ENCODE measurements around the gene GAL. TPM values are rescaled to one million over a fixed set of nuclear protein-coding genes. Genes with fewer than 3 reads are reported as not detected.

The GAL gene
- total and polyA plus RNA-seq, 2 of the 13 experiments (the other 11 are each of a cell fraction or from before 2014, with no cell fraction given) = not detected

DNA sequence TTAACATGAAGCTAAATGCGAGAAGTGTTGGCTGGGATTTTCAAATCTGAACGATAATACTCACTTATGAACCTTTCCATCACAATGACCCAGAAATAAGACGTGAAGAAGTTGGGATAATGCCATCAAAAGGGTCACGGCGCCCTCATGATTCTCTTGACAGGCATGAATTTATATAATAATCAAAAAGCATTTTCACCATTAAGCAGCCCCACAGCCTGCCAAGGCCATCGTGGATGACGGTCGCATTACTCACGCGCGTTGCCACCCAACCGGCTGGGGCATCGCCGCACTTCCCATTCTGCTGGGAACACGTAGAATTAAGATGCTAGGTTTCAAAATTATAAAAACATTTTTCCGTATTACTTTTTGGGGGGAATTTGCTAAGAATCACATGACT, 18.9 kb upstream of the GAL start:
- POLR2A ChIA-PET = no interaction called here
- TF ChIP-seq, protein P1, sequence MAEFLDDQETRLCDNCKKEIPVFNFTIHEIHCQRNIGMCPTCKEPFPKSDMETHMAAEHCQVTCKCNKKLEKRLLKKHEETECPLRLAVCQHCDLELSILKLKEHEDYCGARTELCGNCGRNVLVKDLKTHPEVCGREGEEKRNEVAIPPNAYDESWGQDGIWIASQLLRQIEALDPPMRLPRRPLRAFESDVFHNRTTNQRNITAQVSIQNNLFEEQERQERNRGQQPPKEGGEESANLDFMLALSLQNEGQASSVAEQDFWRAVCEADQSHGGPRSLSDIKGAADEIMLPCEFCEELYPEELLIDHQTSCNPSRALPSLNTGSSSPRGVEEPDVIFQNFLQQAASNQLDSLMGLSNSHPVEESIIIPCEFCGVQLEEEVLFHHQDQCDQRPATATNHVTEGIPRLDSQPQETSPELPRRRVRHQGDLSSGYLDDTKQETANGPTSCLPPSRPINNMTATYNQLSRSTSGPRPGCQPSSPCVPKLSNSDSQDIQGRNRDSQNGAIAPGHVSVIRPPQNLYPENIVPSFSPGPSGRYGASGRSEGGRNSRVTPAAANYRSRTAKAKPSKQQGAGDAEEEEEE (CRISPR knock-in tag; IDR thresholded peaks at IDR 0.05; ENCODE audit: borderline replicate concordance) = no peak
- TF ChIP-seq BRCA1 (CRISPR knock-in tag; IDR thresholded peaks at IDR 0.05) = no peak
- no peak for TF ChIP-seq EEA1 (CRISPR knock-in tag; IDR thresholded peaks at IDR 0.05; ENCODE audit: borderline replicate concordance)
- no peak for TF ChIP-seq ZNF713 (CRISPR knock-in tag; IDR thresholded peaks at IDR 0.05)
- TF ChIP-seq, protein P2, sequence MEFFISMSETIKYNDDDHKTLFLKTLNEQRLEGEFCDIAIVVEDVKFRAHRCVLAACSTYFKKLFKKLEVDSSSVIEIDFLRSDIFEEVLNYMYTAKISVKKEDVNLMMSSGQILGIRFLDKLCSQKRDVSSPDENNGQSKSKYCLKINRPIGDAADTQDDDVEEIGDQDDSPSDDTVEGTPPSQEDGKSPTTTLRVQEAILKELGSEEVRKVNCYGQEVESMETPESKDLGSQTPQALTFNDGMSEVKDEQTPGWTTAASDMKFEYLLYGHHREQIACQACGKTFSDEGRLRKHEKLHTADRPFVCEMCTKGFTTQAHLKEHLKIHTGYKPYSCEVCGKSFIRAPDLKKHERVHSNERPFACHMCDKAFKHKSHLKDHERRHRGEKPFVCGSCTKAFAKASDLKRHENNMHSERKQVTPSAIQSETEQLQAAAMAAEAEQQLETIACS (CRISPR knock-in tag; IDR thresholded peaks at IDR 0.05) = no peak
- TF ChIP-seq ZNF878 (CRISPR knock-in tag; IDR thresholded peaks at IDR 0.05) = no peak
- TF ChIP-seq, protein P3, sequence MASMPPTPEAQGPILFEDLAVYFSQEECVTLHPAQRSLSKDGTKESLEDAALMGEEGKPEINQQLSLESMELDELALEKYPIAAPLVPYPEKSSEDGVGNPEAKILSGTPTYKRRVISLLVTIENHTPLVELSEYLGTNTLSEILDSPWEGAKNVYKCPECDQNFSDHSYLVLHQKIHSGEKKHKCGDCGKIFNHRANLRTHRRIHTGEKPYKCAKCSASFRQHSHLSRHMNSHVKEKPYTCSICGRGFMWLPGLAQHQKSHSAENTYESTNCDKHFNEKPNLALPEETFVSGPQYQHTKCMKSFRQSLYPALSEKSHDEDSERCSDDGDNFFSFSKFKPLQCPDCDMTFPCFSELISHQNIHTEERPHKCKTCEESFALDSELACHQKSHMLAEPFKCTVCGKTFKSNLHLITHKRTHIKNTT (CRISPR knock-in tag; IDR thresholded peaks at IDR 0.05) = no peak
- TF ChIP-seq, protein P4, sequence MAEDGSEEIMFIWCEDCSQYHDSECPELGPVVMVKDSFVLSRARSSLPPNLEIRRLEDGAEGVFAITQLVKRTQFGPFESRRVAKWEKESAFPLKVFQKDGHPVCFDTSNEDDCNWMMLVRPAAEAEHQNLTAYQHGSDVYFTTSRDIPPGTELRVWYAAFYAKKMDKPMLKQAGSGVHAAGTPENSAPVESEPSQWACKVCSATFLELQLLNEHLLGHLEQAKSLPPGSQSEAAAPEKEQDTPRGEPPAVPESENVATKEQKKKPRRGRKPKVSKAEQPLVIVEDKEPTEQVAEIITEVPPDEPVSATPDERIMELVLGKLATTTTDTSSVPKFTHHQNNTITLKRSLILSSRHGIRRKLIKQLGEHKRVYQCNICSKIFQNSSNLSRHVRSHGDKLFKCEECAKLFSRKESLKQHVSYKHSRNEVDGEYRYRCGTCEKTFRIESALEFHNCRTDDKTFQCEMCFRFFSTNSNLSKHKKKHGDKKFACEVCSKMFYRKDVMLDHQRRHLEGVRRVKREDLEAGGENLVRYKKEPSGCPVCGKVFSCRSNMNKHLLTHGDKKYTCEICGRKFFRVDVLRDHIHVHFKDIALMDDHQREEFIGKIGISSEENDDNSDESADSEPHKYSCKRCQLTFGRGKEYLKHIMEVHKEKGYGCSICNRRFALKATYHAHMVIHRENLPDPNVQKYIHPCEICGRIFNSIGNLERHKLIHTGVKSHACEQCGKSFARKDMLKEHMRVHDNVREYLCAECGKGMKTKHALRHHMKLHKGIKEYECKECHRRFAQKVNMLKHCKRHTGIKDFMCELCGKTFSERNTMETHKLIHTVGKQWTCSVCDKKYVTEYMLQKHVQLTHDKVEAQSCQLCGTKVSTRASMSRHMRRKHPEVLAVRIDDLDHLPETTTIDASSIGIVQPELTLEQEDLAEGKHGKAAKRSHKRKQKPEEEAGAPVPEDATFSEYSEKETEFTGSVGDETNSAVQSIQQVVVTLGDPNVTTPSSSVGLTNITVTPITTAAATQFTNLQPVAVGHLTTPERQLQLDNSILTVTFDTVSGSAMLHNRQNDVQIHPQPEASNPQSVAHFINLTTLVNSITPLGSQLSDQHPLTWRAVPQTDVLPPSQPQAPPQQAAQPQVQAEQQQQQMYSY (CRISPR knock-in tag; IDR thresholded peaks at IDR 0.05) = no peak
- TF ChIP-seq PITX1 (CRISPR knock-in tag; IDR thresholded peaks at IDR 0.05) = no peak
- TF ChIP-seq KAT7 (CRISPR knock-in tag; IDR thresholded peaks at IDR 0.05; ENCODE audit: borderline replicate concordance) = no peak
- no peak for TF ChIP-seq HNRNPUL1 (IDR thresholded peaks at IDR 0.05; ENCODE audit: low read depth, low read length)
- TF ChIP-seq ZNF720 (CRISPR knock-in tag; IDR thresholded peaks at IDR 0.05) = no peak
- no peak for TF ChIP-seq ZMYM2 (CRISPR knock-in tag; IDR thresholded peaks at IDR 0.05)
- no peak for TF ChIP-seq PPARG (CRISPR knock-in tag; conservative IDR thresholded peaks at IDR 0.05)
- TF ChIP-seq ZNF749 (CRISPR knock-in tag; IDR thresholded peaks at IDR 0.05; ENCODE audit: borderline replicate concordance) = no peak
- TF ChIP-seq SP2 (CRISPR knock-in tag; IDR thresholded peaks at IDR 0.05) = no peak
- Histone ChIP-seq H4K20me1 (ENCODE audit: insufficient read depth, low read length) (no peaks in the 10 kb centered on the region), H3K4me2 (ENCODE audit: low read depth, low read length) (no peak overlapping the region), H3K9ac (ENCODE audit: insufficient read depth, low read depth, low read length) (no peak overlapping the region), H3K9me3 (ENCODE audit: low read length) (no peaks in the 10 kb centered on the region), H3K79me2 (ENCODE audit: insufficient read depth, low read length) (no peaks in the 10 kb centered on the region), H2AFZ (ENCODE audit: low read length) (no peak overlapping the region), H3K36me3 (replicated peaks in 1 of 2; ENCODE audit: control insufficient read depth in 1 of 2, insufficient read depth in 2 of 2, low read length in 2 of 2) (no peaks in the 10 kb centered on the region), H3K4me3 (replicated peaks in 1 of 3; ENCODE audit: insufficient read depth in 1 of 3, low read depth in 2 of 3, low read length in 3 of 3) (no peak overlapping the region), H3K27me3 (ENCODE audit: control insufficient read depth in 1 of 2, insufficient read depth in 2 of 2, low read length in 2 of 2) (peaks cover 9 to 45% of the 10 kb centered on the region in 2 experiments; a peak in 4 of 5 replicates), H3K27ac (ENCODE audit: extremely low read length, insufficient read depth, low read length) (no peak overlapping the region), H3K4me1 (ENCODE audit: insufficient read depth, low read length) (no peaks in the 10 kb centered on the region)
- FAIRE-seq = no peak
- ATAC-seq = no peak
- no TSS peak for BruUV-seq (replicated peaks)
- intact Hi-C loops (cut with micrococcal nuclease; ENCODE audit: unreplicated experiment) = no loop called here
- WGBS (ENCODE audit: low lambda C conversion rate) = 68% methylated on average over 16 of the region's 16 CpGs
- in situ Hi-C loops (cut with HindIII; ENCODE audit: extremely low pct_ligation_motif_present, low pct_unique_long_range_greater_than_20kb) = no loop called here
- DNase-seq (ENCODE audit: low spot score) = no peak
- CTCF ChIA-PET (ENCODE audit: low intra/inter-chr PET ratio, low total read pairs) = no interaction called here
